SU-DHL-6 (cell line): ENCODE measurements around the gene DNAJC18.

ENCODE experiments used
- EZH2phosphoT487 ChIP-seq: fragments of 200-600 bp; sonication (generic), shearing (Covaris generic); conservative IDR thresholded peaks from 2 replicates; pipeline ENCODE4 v1.6.1; 2018; ENCODE audit warnings: mild to moderate bottlenecking, antibody characterized with exemption, low read length, moderate library complexity, mixed read lengths
- TF ChIP-seq, protein P1 (sequence below): fragments of 200-600 bp; sonication (generic); IDR thresholded peaks from one replicate; pipeline ENCODE4 v1.5.1; 2017; ENCODE audit warnings: antibody characterized with exemption, mild to moderate bottlenecking, low read length, moderate library complexity; ENCODE audit not compliant: insufficient read depth, poor library complexity, severe bottlenecking

DNA sequence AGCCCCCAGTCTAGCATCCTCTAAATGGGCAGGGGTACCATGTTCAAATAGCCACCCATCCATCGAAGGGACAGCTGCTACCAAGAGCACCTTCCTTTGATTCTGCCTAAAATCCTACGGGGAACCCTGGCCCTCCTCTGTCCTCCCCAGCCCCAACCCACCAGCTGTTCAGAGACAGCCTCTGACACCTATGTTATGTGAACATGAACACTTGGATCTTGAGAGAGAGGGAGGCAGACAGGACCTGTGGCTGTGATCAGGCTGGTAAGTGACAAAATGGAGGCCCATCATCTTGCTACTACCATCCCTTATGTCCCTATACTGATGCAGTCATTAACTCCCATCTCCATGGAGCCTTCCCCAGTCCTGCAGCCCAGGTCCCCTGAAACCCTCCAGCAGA is 64.4 kb downstream of the DNAJC18 start:
- TF ChIP-seq, protein P1, sequence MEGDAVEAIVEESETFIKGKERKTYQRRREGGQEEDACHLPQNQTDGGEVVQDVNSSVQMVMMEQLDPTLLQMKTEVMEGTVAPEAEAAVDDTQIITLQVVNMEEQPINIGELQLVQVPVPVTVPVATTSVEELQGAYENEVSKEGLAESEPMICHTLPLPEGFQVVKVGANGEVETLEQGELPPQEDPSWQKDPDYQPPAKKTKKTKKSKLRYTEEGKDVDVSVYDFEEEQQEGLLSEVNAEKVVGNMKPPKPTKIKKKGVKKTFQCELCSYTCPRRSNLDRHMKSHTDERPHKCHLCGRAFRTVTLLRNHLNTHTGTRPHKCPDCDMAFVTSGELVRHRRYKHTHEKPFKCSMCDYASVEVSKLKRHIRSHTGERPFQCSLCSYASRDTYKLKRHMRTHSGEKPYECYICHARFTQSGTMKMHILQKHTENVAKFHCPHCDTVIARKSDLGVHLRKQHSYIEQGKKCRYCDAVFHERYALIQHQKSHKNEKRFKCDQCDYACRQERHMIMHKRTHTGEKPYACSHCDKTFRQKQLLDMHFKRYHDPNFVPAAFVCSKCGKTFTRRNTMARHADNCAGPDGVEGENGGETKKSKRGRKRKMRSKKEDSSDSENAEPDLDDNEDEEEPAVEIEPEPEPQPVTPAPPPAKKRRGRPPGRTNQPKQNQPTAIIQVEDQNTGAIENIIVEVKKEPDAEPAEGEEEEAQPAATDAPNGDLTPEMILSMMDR, result no peak
- TF ChIP-seq EZH2phosphoT487, result no peak
